ENCODE data around the gene AKAP13. TPM values are rescaled to one million over a fixed set of nuclear protein-coding genes. Genes with fewer than 3 reads are reported as not detected.

AKAP13 gene
- total RNA-seq, 1 experiment from 2014 or later = 75.3 TPM

GRCh38 chr15:85547386-85547785 is 167.0 kb downstream of the AKAP13 start:
- H3K27ac ChIP-seq = no peak overlapping the region
- peaks cover 17% of the 10 kb centered on the region for H3K36me3 ChIP-seq
- no peak for DNase-seq
- no peaks in the 10 kb centered on the region for H3K27me3 ChIP-seq
- H3K9me3 ChIP-seq (replicated peaks) = no peaks in the 10 kb centered on the region
- H3K4me3 ChIP-seq = no peak overlapping the region
- no peaks in the 10 kb centered on the region for H3K4me1 ChIP-seq

GRCh38 chr15:85550283-85550682 is 169.9 kb downstream of the AKAP13 start:
- H3K27ac ChIP-seq = no peak overlapping the region
- no peaks in the 10 kb centered on the region for H3K9me3 ChIP-seq (replicated peaks)
- H3K4me3 ChIP-seq = no peak overlapping the region
- DNase-seq = no peak
- peaks cover 10% of the 10 kb centered on the region for H3K36me3 ChIP-seq
- no peaks in the 10 kb centered on the region for H3K27me3 ChIP-seq
- no peaks in the 10 kb centered on the region for H3K4me1 ChIP-seq

GRCh38 chr15:85551221-85551832 is 170.9 kb downstream of the AKAP13 start:
- Histone ChIP-seq H3K27ac (no peak overlapping the region), H3K4me3 (no peak overlapping the region), H3K4me1 (no peaks in the 10 kb centered on the region), H3K27me3 (no peaks in the 10 kb centered on the region), H3K9me3 (replicated peaks) (no peaks in the 10 kb centered on the region), H3K36me3 (peaks cover 8% of the 10 kb centered on the region)
- DNase-seq = no peak

GRCh38 chr15:85554852-85555521 is 174.6 kb downstream of the AKAP13 start:
- Histone ChIP-seq H3K4me1 (no peaks in the 10 kb centered on the region), H3K4me3 (no peak overlapping the region), H3K27me3 (no peaks in the 10 kb centered on the region), H3K27ac (no peak overlapping the region), H3K9me3 (replicated peaks) (no peaks in the 10 kb centered on the region), H3K36me3 (peaks cover 5% of the 10 kb centered on the region)
- no peak for DNase-seq

DNA sequence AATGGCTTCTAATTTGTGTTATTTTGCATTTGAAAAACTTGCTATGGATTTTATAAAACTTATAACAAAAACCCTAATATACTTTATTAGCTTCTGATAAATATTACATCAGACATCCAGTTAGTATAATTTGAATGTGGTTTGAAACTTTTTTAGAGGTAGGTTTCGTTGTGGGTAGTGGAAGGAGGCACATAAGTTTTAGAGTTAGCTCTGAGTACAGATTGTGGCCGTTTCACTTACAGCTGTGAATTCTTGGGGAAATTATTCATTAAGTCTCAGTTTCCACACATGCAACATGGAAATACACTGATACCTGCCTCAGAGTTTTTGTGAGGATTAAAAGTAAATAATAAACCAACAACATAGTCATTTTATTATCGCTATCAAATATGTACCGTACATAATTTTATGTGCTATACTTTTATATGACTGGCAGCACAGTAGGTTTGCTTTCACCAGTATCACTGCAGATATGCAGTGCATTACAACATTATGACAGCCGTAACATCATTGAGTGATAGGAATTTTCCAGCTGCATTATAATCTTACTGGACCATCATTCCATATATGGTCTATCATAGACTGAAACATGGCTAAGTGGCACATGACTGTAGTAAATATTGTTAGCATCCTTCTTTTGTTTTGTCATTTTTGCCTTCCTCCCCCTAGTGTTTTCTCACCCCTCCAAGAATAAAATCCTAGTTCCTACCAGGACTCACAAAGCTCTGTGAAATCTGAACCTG is 175.6 kb downstream of the AKAP13 start:
- DNase-seq = no peak
- peaks cover 8% of the 10 kb centered on the region for H3K36me3 ChIP-seq
- H3K27me3 ChIP-seq = no peaks in the 10 kb centered on the region
- no peaks in the 10 kb centered on the region for H3K4me1 ChIP-seq
- H3K9me3 ChIP-seq (replicated peaks) = no peaks in the 10 kb centered on the region
- H3K4me3 ChIP-seq = no peak overlapping the region
- H3K27ac ChIP-seq = no peak overlapping the region

GRCh38 chr15:85556618-85556895 is 176.2 kb downstream of the AKAP13 start:
- no peak overlapping the region for H3K4me3 ChIP-seq
- H3K36me3 ChIP-seq = peaks cover 10% of the 10 kb centered on the region
- H3K27me3 ChIP-seq = no peaks in the 10 kb centered on the region
- DNase-seq = no peak
- no peaks in the 10 kb centered on the region for H3K9me3 ChIP-seq (replicated peaks)
- H3K4me1 ChIP-seq = no peaks in the 10 kb centered on the region
- no peak overlapping the region for H3K27ac ChIP-seq

- H3K4me1 ChIP-seq = no peaks in the 10 kb centered on the region
- H3K27me3 ChIP-seq = no peaks in the 10 kb centered on the region
- H3K4me3 ChIP-seq = no peak overlapping the region
- H3K9me3 ChIP-seq (replicated peaks) = no peaks in the 10 kb centered on the region
- H3K36me3 ChIP-seq = peaks cover 10% of the 10 kb centered on the region
- no peak overlapping the region for H3K27ac ChIP-seq
- DNase-seq = no peak
Measured at GRCh38 chr15:85557385-85557784, 177.0 kb downstream of the AKAP13 start.

DNA sequence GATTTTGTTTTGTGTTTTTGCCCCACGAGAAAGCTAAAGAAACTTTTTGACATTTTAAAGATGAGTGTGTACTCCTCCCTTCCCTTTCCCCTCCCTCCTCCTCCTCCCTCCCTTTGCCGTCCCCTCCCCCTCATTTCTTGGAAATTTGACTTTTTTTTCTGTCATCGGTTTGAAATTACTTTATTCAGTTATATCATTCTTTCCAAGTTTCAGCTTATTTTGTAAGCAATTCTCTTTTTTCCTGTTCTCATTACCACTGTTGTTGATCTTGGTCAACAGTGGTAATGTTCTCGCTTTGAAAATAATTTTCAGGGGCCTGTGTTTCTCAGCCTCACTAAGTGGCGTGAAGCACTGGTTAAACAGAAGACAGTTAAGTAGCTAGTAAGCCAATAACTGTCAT is 178.4 kb downstream of the AKAP13 start:
- Histone ChIP-seq H3K4me3 (no peak overlapping the region), H3K9me3 (replicated peaks) (no peaks in the 10 kb centered on the region)
- DNase-seq = no peak

GRCh38 chr15:85559530-85559929 is 179.1 kb downstream of the AKAP13 start:
- H3K36me3 ChIP-seq = 0 out of 2 replicates have a peak, but pooled peaks cover 5% of the 10 kb centered on the region
- no peaks in the 10 kb centered on the region for H3K27me3 ChIP-seq
- H3K4me1 ChIP-seq = no peaks in the 10 kb centered on the region
- H3K4me3 ChIP-seq = no peak overlapping the region
- no peak overlapping the region for H3K27ac ChIP-seq
- H3K9me3 ChIP-seq (replicated peaks) = no peaks in the 10 kb centered on the region
- DNase-seq = no peak

More for the DNA sequence above, 178.4 kb downstream of the AKAP13 start:
- H3K27ac ChIP-seq = no peak overlapping the region
- H3K27me3 ChIP-seq = no peaks in the 10 kb centered on the region
- H3K4me1 ChIP-seq = no peaks in the 10 kb centered on the region
- 0 out of 2 replicates have a peak, but pooled peaks cover 5% of the 10 kb centered on the region for H3K36me3 ChIP-seq

GRCh38 chr15:85562824-85563223 is 182.4 kb downstream of the AKAP13 start:
- H3K4me1 ChIP-seq = no peaks in the 10 kb centered on the region
- DNase-seq = no peak
- H3K27me3 ChIP-seq = no peaks in the 10 kb centered on the region
- no peak overlapping the region for H3K27ac ChIP-seq
- no peak overlapping the region for H3K4me3 ChIP-seq
- H3K36me3 ChIP-seq = 0 out of 2 replicates have a peak, but pooled peaks cover 5% of the 10 kb centered on the region
- no peaks in the 10 kb centered on the region for H3K9me3 ChIP-seq (replicated peaks)

DNA sequence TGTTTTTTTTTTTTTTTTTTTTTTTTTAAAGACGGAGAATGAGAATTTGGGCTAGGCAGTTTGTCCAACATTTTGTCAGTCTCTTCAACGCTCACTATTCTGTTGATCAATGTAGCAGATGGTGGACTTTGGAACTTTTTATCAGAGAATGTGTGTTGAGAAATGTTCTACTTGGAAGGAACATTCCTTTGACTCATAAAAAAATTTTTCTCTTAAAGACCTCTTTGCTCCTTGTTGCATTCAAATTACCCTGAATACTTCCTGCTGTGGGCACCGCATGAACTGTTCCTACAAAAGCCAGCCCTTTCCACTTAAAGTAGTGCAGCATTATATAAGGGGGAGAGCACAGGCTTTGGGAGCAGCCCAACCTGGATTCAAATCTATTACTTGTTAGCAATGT is 182.9 kb downstream of the AKAP13 start:
- Histone ChIP-seq H3K36me3 (0 out of 2 replicates have a peak, but pooled peaks cover 5% of the 10 kb centered on the region), H3K27ac (no peak overlapping the region), H3K27me3 (no peaks in the 10 kb centered on the region), H3K4me3 (no peak overlapping the region), H3K4me1 (no peaks in the 10 kb centered on the region), H3K9me3 (replicated peaks) (no peaks in the 10 kb centered on the region)
- no peak for DNase-seq

DNA sequence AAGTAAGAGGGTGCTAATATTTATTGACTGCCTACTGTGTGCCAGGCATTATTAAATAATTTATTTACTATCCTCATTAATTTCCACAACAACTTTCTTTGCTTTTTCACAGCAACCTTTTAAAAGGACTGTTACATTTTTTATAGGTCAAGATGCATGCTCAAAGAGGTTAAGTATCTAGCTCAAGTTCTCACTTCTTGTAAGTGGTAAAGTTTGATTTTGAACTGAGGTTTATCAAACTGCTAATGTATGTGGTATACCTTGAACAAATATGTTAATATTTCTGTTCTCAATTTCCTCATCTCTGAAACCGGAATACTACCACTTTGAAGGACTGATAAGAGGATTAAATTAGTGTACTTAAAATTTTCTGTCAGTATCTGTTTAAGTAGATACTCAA is 183.3 kb downstream of the AKAP13 start:
- no peak for DNase-seq
- no peaks in the 10 kb centered on the region for H3K9me3 ChIP-seq (replicated peaks)

DNA sequence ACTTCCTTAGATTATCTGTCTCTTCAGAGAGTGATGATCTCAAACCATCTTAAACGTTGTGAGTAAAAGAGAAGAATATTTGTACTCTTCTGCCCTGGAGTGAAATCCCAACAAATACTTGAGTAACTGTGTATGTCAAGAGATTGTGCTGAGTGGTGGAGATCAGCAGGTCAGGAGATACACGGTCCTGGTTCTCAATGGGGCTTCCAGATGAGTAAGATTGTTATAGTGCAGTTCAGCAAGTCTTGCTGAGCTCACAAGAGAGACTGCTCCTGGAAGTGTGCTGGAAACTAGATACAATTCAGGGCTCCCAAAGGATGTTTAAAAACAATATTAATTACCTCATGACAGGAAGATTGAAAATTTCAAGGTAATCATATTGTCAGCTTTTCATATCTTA is 184.3 kb downstream of the AKAP13 start:
- no peak for DNase-seq
- Histone ChIP-seq H3K36me3 (0 out of 2 replicates have a peak, but pooled peaks cover 5% of the 10 kb centered on the region), H3K4me1 (no peaks in the 10 kb centered on the region), H3K27ac (no peak overlapping the region), H3K9me3 (replicated peaks) (no peaks in the 10 kb centered on the region), H3K27me3 (no peaks in the 10 kb centered on the region), H3K4me3 (no peak overlapping the region)

More for the DNA sequence above, 183.3 kb downstream of the AKAP13 start:
- Histone ChIP-seq H3K4me3 (no peak overlapping the region), H3K27me3 (no peaks in the 10 kb centered on the region), H3K36me3 (0 out of 2 replicates have a peak, but pooled peaks cover 5% of the 10 kb centered on the region), H3K4me1 (no peaks in the 10 kb centered on the region), H3K27ac (no peak overlapping the region)

DNA sequence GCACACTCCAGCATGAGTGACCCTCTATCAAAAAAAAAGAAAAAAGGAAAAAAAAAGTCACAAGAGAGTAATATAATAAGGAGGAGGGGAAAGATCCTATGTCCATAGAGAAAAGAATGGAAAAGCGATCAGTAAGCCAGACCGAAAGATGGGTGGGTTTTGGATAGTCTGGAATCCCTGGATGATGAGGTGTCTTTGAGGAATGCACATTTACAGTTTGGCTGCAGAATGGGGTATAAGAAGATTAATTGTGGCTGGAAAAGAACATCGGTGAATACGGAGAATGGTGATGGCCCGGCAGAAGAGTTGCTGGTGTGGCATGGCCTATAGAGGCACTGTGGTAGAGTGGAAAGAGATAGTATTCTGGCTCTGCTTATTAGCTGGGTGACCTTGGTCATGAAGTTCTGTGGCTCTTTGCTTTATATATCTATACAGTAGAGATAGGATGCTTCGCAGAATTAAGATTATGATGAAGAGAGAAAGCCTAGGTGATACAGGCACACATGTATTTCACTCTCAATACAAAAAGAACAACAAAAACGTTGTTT is 187.9 kb downstream of the AKAP13 start:
- no peak overlapping the region for H3K4me3 ChIP-seq

GRCh38 chr15:85570336-85570735 is 189.9 kb downstream of the AKAP13 start:
- Histone ChIP-seq H3K36me3 (no peaks in the 10 kb centered on the region), H3K4me1 (no peaks in the 10 kb centered on the region), H3K9me3 (replicated peaks) (no peaks in the 10 kb centered on the region), H3K4me3 (no peak overlapping the region), H3K27me3 (no peaks in the 10 kb centered on the region), H3K27ac (no peak overlapping the region)
- DNase-seq = no peak

More for the DNA sequence above, 187.9 kb downstream of the AKAP13 start:
- Histone ChIP-seq H3K27ac (no peak overlapping the region), H3K27me3 (no peaks in the 10 kb centered on the region), H3K36me3 (no peaks in the 10 kb centered on the region), H3K9me3 (replicated peaks) (no peaks in the 10 kb centered on the region), H3K4me1 (no peaks in the 10 kb centered on the region)
- DNase-seq = no peak

Data from SJCRH30 (cell line).